Sigmoid colon (tissue), 4 donors: ENCODE measurements around the gene GNB5.

Experiments used
- EP300 ChIP-seq, 4 donors: sonication (generic); formaldehyde crosslinking; IDR thresholded peaks; one replicate each; pipeline ENCODE4 v1.6.1; 2017; ENCODE audit warnings: antibody characterized with exemption in 4 of 4
- POLR2A ChIP-seq, 2 donors: fragments of 450-650 bp; IDR thresholded peaks; one replicate each; pipeline ENCODE4 v1.6.1; 2016; ENCODE audit warnings: antibody characterized with exemption in 2 of 2, mild to moderate bottlenecking in 2 of 2, moderate library complexity in 2 of 2
- POLR2AphosphoS5 ChIP-seq, 4 donors: sonication (generic); formaldehyde crosslinking; IDR thresholded peaks; one replicate each; pipeline ENCODE4 v1.6.1; 2017; ENCODE audit warnings: antibody characterized with exemption in 4 of 4
- TF ChIP-seq, protein P1 (sequence below), 4 experiments: fragments of 450-650 bp in 3 of 4; fragments of 200-600 bp in 1 of 4; IDR thresholded peaks; one replicate each; pipeline ENCODE4 v1.5.1; 2016 to 2019; ENCODE audit warnings: antibody characterized with exemption in 4 of 4, mild to moderate bottlenecking in 3 of 4, moderate library complexity in 2 of 4

DNA sequence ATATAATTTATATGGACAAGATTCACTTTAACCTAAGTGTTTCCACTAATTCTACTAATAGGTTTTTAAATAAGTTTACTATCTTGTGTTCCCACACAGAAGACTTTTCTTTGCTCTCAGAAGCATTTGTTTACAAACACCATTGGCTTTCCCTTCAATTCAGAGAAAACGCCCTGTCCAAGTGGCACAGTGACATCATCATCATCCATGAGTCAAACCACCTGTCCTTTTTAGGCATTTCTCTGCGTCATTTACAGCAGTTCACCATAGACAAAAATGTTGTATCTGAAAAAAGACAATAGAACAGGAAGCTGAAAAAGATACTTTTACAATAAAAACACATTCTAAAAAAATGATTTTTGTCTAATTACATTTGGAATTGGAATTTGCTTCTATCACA, 69.3 kb downstream of the GNB5 start:
- TF ChIP-seq POLR2A (IDR thresholded peaks at IDR 0.05) (no peak), POLR2AphosphoS5 (IDR thresholded peaks at IDR 0.05) (no peak), EP300 (IDR thresholded peaks at IDR 0.05) (no peak)
- TF ChIP-seq, protein P1, sequence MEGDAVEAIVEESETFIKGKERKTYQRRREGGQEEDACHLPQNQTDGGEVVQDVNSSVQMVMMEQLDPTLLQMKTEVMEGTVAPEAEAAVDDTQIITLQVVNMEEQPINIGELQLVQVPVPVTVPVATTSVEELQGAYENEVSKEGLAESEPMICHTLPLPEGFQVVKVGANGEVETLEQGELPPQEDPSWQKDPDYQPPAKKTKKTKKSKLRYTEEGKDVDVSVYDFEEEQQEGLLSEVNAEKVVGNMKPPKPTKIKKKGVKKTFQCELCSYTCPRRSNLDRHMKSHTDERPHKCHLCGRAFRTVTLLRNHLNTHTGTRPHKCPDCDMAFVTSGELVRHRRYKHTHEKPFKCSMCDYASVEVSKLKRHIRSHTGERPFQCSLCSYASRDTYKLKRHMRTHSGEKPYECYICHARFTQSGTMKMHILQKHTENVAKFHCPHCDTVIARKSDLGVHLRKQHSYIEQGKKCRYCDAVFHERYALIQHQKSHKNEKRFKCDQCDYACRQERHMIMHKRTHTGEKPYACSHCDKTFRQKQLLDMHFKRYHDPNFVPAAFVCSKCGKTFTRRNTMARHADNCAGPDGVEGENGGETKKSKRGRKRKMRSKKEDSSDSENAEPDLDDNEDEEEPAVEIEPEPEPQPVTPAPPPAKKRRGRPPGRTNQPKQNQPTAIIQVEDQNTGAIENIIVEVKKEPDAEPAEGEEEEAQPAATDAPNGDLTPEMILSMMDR (IDR thresholded peaks at IDR 0.05) = no peak
